ENCODE results near the gene BLNK. TPM values are rescaled to one million over a fixed set of nuclear protein-coding genes. Genes with fewer than 3 reads are reported as not detected.

Gene BLNK
- polyA plus RNA-seq, 1 donor = 3.4 TPM

Other genes starting within 250 kb of the BLNK start
- 9.9 TPM for gene CCNJ, start 228.0 kb downstream of the BLNK start, polyA plus RNA-seq (ENCODE audit: insufficient read length)
- 21.5 TPM for gene ZNF518A, start 141.3 kb downstream of the BLNK start, polyA plus RNA-seq (ENCODE audit: insufficient read length)
- gene DNTT, start 32.9 kb upstream of the BLNK start, polyA plus RNA-seq (ENCODE audit: insufficient read length) = not detected
- not detected for gene OPALIN, start 87.4 kb upstream of the BLNK start, polyA plus RNA-seq (ENCODE audit: insufficient read length)
- gene TLL2, start 242.4 kb upstream of the BLNK start, polyA plus RNA-seq (ENCODE audit: insufficient read length) = 0.72 TPM